ENCODE data around the gene CCL17. TPM values are rescaled to one million over a fixed set of nuclear protein-coding genes. Genes with fewer than 3 reads are reported as not detected.

The CCL17 gene
- total and polyA plus RNA-seq, 9 donors, result not detected

DNA sequence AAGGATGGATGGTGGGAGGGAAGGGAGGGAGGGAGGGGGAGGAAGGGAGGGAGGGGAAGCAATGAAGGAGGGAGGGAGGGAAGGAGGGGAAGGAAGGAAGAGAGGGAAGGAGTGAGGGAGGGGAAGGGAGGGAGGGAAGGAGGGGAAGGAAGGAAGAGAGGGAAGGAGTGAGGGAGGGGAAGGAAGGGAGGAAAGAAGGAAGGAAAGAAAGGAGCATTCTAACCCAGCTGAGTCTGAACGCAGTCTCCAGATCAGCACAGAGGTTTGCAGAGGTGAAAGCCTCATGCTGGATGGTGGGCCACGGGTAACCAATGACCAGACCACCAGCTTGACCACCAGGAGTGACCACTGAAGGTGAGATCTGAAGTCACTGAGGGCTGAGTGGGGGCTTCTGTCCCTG lies 18.6 kb downstream of the CCL17 start:
- 63 to 70% (median 67%) methylated on average over 2 of the region's 2 CpGs for WGBS, 3 donors
- intact Hi-C loops (cut with DNase I), result loop anchor here in 1 of 4 donors (5.0 kb wide), 1 partner anchor 341 kb away; no protein-coding TSS in a partner anchor
- no peaks in the 10 kb centered on the region for H3K9me3 ChIP-seq
- no peak for DNase-seq
- no peaks in the 10 kb centered on the region for H3K36me3 ChIP-seq
- no peaks in the 10 kb centered on the region for H3K27me3 ChIP-seq
- H3K27ac ChIP-seq, result no peak overlapping the region
- no peak overlapping the region for H3K4me3 ChIP-seq
- TF ChIP-seq POLR2A (IDR thresholded peaks at IDR 0.05), result no peak
- TF ChIP-seq EP300 (IDR thresholded peaks at IDR 0.05), result no peak
- TF ChIP-seq, protein P1, sequence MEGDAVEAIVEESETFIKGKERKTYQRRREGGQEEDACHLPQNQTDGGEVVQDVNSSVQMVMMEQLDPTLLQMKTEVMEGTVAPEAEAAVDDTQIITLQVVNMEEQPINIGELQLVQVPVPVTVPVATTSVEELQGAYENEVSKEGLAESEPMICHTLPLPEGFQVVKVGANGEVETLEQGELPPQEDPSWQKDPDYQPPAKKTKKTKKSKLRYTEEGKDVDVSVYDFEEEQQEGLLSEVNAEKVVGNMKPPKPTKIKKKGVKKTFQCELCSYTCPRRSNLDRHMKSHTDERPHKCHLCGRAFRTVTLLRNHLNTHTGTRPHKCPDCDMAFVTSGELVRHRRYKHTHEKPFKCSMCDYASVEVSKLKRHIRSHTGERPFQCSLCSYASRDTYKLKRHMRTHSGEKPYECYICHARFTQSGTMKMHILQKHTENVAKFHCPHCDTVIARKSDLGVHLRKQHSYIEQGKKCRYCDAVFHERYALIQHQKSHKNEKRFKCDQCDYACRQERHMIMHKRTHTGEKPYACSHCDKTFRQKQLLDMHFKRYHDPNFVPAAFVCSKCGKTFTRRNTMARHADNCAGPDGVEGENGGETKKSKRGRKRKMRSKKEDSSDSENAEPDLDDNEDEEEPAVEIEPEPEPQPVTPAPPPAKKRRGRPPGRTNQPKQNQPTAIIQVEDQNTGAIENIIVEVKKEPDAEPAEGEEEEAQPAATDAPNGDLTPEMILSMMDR (IDR thresholded peaks at IDR 0.05), result no peak
- H3K4me1 ChIP-seq (ENCODE audit: insufficient read depth), result peaks cover 4% of the 10 kb centered on the region

DNA sequence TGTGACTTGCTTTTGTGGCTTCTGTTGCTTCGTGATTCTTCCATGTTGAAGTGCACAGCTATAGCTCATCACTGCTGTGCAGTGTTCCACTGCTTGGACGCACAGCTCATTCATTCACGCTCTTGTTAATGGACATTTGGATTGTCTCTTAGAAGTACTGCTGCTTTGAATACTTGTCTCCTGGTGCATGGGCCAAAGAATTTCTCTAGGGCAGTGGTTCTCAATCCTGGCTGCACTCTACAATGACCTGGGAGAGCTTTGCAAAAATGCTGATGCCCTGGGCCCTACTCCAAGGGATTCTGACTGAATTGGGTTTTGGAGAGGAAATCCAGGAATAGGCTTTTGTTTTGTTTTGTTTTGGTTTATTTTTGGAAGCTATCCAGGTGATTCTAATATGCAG lies 20.0 kb downstream of the CCL17 start:
- Histone ChIP-seq H3K27me3 (no peaks in the 10 kb centered on the region), H3K4me1 (ENCODE audit: insufficient read depth) (peaks cover 4% of the 10 kb centered on the region), H3K36me3 (no peaks in the 10 kb centered on the region), H3K9me3 (no peaks in the 10 kb centered on the region), H3K27ac (no peak overlapping the region), H3K4me3 (no peak overlapping the region)
- TF ChIP-seq POLR2A (IDR thresholded peaks at IDR 0.05), result no peak
- TF ChIP-seq, protein P1 (IDR thresholded peaks at IDR 0.05), result no peak
- TF ChIP-seq EP300 (IDR thresholded peaks at IDR 0.05), result no peak
- WGBS, 3 donors, result 43 to 62% (median 50%) methylated on average over 3 of the region's 3 CpGs
- no peak for DNase-seq
- intact Hi-C loops (cut with DNase I), result loop anchor here in 1 of 4 donors (5.0 kb wide), 1 partner anchor 342 kb away; no protein-coding TSS in a partner anchor

DNA sequence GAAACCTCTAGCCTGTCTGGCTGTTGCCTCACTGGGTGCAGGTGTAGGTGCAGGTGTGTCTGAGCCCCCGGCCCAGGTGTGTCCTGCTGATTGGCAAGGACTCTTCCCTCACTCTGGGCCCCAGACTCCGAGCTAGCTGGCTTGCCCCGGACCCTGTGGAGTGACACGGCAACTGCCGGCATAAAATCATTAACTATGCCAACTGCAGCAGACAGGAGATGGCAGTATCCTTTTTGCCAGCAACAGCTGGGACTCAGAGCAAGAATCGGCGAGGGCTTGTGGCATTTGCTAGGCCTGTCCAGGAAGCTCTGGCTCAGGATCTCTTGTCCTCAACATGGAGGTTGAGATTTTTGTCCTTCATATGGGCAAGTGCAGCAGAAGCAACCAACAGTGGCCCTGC lies 21.8 kb downstream of the CCL17 start:
- intact Hi-C loops (cut with DNase I), result no loop called here
- H3K36me3 ChIP-seq, result no peaks in the 10 kb centered on the region
- no peak for DNase-seq

DNA sequence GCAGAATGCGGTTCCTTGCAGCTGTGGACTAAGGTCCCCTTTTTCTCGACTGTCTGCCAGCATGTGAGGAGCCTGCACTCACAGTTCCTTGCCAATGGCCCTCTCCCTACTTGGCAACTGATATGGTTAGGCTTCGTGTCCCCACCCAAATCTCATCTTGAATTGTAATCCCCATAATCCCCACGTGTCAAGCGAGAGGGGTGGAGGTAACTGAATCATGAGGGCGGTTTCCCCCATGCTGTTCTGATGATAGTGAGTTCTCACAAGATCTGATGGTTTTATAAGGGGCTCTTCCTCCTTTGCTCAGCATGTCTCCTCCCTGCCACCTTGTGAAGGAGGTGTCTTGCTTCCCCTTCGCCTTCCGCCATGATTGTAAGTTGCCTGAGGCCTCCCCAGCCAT lies 22.7 kb downstream of the CCL17 start:
- no peaks in the 10 kb centered on the region for H3K36me3 ChIP-seq
- WGBS, 3 donors, result 78 to 90% (median 81%) methylated on average over 8 of the region's 8 CpGs
- peaks cover 2% of the 10 kb centered on the region for H3K4me1 ChIP-seq (ENCODE audit: insufficient read depth)
- peak in 1 of 5 donors; percentile 3 for DNase-seq
- TF ChIP-seq POLR2A (IDR thresholded peaks at IDR 0.05) (no peak), EP300 (IDR thresholded peaks at IDR 0.05) (no peak)
- TF ChIP-seq, protein P1 (IDR thresholded peaks at IDR 0.05), result no peak
- intact Hi-C loops (cut with DNase I), result no loop called here
- no peaks in the 10 kb centered on the region for H3K9me3 ChIP-seq
- no peak overlapping the region for H3K27ac ChIP-seq
- H3K27me3 ChIP-seq, result no peaks in the 10 kb centered on the region
- H3K4me3 ChIP-seq, result no peak overlapping the region

More for the DNA sequence above, 21.8 kb downstream of the CCL17 start:
- H3K27me3 ChIP-seq, result no peaks in the 10 kb centered on the region
- peaks cover 4% of the 10 kb centered on the region for H3K4me1 ChIP-seq (ENCODE audit: insufficient read depth)
- H3K9me3 ChIP-seq, result no peaks in the 10 kb centered on the region
- TF ChIP-seq POLR2A (IDR thresholded peaks at IDR 0.05) (no peak), EP300 (IDR thresholded peaks at IDR 0.05) (no peak)
- TF ChIP-seq, protein P1 (IDR thresholded peaks at IDR 0.05), result no peak
- WGBS, 3 donors, result 79 to 89% (median 85%) methylated on average over 4 to 7 of the region's 7 CpGs
- no peak overlapping the region for H3K27ac ChIP-seq
- H3K4me3 ChIP-seq, result no peak overlapping the region

Data from ovary (tissue), 9 donors.